Muscle layer of duodenum (tissue), 2 donors: ENCODE measurements around the gene BST1.

Experiments used
- H3K27ac ChIP-seq: one replicate; pipeline ENCODE4 v1.7.0; 2013; ENCODE audit warnings: mild to moderate bottlenecking, low read length
- H3K27me3 ChIP-seq: one replicate; pipeline ENCODE4 v1.7.0; 2013; ENCODE audit warnings: low read depth, mild to moderate bottlenecking, control low read depth, low read length
- H3K36me3 ChIP-seq, 2 donors: one replicate each; pipeline ENCODE4 v1.7.0; 2013; ENCODE audit warnings: low read length in 2 of 2, control low read depth in 1 of 2, mild to moderate bottlenecking in 1 of 2; ENCODE audit not compliant: insufficient read depth in 2 of 2, control insufficient read depth in 1 of 2
- H3K4me1 ChIP-seq, 2 donors: one replicate each; pipeline ENCODE4 v1.7.0; 2013; ENCODE audit warnings: low read length in 2 of 2, mild to moderate bottlenecking in 2 of 2, control low read depth in 1 of 2, moderate library complexity in 1 of 2; ENCODE audit not compliant: insufficient read depth in 2 of 2, control insufficient read depth in 1 of 2
- H3K4me3 ChIP-seq, 2 donors: one replicate each; pipeline ENCODE4 v1.7.0; 2013; ENCODE audit warnings: low read length in 2 of 2, low read depth in 1 of 2, mild to moderate bottlenecking in 1 of 2
- H3K9me3 ChIP-seq, 2 donors: one replicate each; pipeline ENCODE4 v1.7.0; 2013; ENCODE audit warnings: low read length in 2 of 2, control low read depth in 1 of 2, mild to moderate bottlenecking in 1 of 2; ENCODE audit not compliant: control insufficient read depth in 1 of 2
- donor health status: healthy.

The BST1 gene, protein sequence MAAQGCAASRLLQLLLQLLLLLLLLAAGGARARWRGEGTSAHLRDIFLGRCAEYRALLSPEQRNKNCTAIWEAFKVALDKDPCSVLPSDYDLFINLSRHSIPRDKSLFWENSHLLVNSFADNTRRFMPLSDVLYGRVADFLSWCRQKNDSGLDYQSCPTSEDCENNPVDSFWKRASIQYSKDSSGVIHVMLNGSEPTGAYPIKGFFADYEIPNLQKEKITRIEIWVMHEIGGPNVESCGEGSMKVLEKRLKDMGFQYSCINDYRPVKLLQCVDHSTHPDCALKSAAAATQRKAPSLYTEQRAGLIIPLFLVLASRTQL

GRCh38 chr4:15702941-15703403 lies at the start of gene BST1:
BST1 (plus strand) TSS chr4:15703065; CDS start chr4:15703145, 80 bp downstream.
- Histone ChIP-seq H3K27ac (no peak within 1 kb of the TSS), H3K4me1 (peaks cover 0 to 5% of the 10 kb centered on the region in 2 donors), H3K27me3 (no peaks in the 10 kb centered on the region), H3K4me3 (peak within 1 kb of the TSS; percentile 49 to 73), H3K36me3 (no peaks in the 10 kb centered on the region), H3K9me3 (no peaks in the 10 kb centered on the region)

- Histone ChIP-seq H3K27ac (peak overlapping the region; percentile 93), H3K4me3 (peak overlapping the region; percentile 85 to 87), H3K9me3 (no peaks in the 10 kb centered on the region), H3K36me3 (peaks cover 0 to 5% of the 10 kb centered on the region in 2 donors), H3K4me1 (peaks cover 26 to 42% of the 10 kb centered on the region in 2 donors), H3K27me3 (no peaks in the 10 kb centered on the region)
These were observed 49.4 kb upstream of the BST1 start for GRCh38 chr4:15653420-15653819.

DNA sequence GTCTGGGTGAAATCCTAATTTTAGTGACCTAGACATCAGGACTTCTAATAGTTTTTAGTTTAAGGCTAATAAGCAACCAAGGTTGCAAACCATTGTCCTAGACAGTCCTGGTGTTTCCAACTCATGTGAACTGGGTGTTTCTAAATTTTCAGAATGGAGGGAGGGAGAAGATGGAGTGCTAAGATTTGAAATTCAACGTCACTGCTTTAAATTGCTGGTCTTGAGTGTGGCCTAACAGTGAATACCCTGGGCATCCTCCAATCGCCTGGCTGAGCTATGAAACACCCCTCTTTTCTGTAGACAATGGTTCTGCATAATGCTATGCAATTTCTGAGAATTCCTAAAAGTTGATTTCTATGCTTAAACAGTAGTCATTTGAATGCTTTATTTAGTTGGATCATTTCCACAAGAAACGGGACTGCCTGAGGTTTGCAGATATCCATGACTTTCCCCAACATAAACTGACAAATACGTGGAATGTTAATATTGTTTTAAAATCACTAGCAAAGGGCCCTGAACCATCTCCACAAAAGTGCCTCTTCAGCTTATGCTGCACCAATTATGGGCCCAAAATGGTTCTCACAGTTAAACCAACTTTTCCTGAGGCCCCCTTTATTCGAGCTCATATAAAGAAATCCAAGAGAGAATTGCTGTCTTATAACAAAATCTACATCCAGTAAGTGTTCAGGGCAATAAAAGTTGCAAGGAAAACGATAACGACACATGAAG lies 48.8 kb upstream of the BST1 start:
- no peaks in the 10 kb centered on the region for H3K27me3 ChIP-seq
- peak overlapping the region; percentile 93 for H3K27ac ChIP-seq
- H3K4me1 ChIP-seq: peaks cover 23 to 37% of the 10 kb centered on the region in 2 donors
- H3K9me3 ChIP-seq: no peaks in the 10 kb centered on the region
- H3K36me3 ChIP-seq: peaks cover 0 to 5% of the 10 kb centered on the region in 2 donors
- peak overlapping the region; percentile 85 to 87 for H3K4me3 ChIP-seq

- Histone ChIP-seq H3K36me3 (peaks cover 0 to 5% of the 10 kb centered on the region in 2 donors), H3K27ac (peak overlapping the region; percentile 93), H3K9me3 (no peaks in the 10 kb centered on the region), H3K4me3 (peak overlapping the region; percentile 85 to 87), H3K4me1 (peaks cover 23 to 32% of the 10 kb centered on the region in 2 donors), H3K27me3 (no peaks in the 10 kb centered on the region)
These were observed 48.2 kb upstream of the BST1 start for GRCh38 chr4:15654593-15655222.

DNA sequence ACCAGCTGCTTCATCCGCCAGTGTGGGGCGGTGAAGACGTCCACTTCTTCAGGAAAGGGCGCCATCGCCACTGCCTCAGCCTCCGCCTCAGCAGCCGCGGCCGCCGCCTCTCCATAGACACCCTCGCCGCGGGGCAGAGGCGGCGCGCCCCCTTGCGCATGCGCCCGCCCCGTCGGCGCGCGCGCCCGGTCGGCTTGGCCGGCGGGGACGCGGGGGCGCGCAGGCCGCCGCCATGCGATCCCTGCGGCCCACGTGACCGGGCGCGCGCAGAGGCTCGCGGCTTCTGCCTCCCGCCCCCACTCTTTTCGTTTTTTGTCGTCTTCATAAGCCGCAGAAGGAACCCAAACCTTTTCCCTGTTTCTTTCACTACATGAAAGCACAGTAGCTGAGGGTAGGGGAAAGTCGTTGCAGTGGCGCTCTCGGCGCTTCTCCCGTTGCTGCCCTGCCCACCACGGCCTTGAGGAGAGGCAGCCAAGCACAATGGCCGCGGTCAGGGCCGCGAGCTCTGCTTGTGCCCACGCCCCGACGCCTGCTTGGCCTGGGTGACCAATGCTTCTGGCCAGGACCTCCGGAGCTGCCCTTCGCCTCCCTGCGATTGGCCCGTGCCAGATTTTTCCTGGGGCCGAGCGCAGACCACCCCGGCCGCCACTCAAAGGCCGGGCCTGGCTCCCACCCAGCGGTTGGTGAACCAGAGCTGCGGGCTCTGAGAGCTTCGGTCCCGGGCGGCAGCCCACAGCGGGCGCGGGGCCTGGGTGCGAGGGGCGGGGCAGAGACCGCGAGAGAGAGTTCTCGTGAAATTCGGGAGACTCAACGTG lies 47.4 kb upstream of the BST1 start, which contains the start of gene FBXL5:
FBXL5 (minus strand) TSS at position 135 of the 815 bp plus-strand sequence; CDS start at position 65, 70 bp downstream.
- H3K27me3 ChIP-seq: no peaks in the 10 kb centered on the region
- H3K4me3 ChIP-seq: peak within 1 kb of the TSS; percentile 85 to 87
- H3K36me3 ChIP-seq: peaks cover 0 to 5% of the 10 kb centered on the region in 2 donors
- H3K9me3 ChIP-seq: no peaks in the 10 kb centered on the region
- peaks cover 23 to 32% of the 10 kb centered on the region in 2 donors for H3K4me1 ChIP-seq
- peak within 1 kb of the TSS; percentile 96 for H3K27ac ChIP-seq

DNA sequence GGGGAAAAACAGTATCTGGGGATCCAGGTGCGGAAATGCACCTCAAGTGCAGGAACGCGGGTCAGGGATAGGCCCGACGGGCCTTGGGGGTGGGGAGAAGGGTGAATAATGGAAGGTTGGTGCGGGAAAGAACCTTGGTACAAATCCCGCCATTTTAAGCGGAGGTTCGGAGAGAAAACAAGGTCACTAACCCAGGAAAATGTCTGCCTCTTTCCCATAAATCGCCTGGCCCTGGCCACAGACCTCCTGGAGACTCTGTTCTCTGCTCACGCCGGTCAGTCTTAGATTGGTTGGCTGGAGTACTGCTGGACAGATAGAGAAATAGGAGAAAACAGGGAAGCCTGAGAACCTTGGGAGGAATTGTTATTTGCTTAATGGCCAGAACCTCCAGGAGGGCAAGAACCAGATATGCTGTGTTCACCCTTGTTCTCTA lies 46.8 kb upstream of the BST1 start:
- Histone ChIP-seq H3K4me1 (peaks cover 19 to 27% of the 10 kb centered on the region in 2 donors), H3K27ac (peak overlapping the region; percentile 96), H3K9me3 (no peaks in the 10 kb centered on the region), H3K36me3 (peaks cover 0 to 5% of the 10 kb centered on the region in 2 donors), H3K4me3 (peak overlapping the region; percentile 71 to 85), H3K27me3 (no peaks in the 10 kb centered on the region)

GRCh38 chr4:15657366-15657765 lies 45.5 kb upstream of the BST1 start:
- peaks cover 0 to 5% of the 10 kb centered on the region in 2 donors for H3K36me3 ChIP-seq
- H3K4me3 ChIP-seq: no peak overlapping the region
- H3K27ac ChIP-seq: no peak overlapping the region
- peaks cover 14% of the 10 kb centered on the region in 2 donors for H3K4me1 ChIP-seq
- no peaks in the 10 kb centered on the region for H3K9me3 ChIP-seq
- H3K27me3 ChIP-seq: no peaks in the 10 kb centered on the region

DNA sequence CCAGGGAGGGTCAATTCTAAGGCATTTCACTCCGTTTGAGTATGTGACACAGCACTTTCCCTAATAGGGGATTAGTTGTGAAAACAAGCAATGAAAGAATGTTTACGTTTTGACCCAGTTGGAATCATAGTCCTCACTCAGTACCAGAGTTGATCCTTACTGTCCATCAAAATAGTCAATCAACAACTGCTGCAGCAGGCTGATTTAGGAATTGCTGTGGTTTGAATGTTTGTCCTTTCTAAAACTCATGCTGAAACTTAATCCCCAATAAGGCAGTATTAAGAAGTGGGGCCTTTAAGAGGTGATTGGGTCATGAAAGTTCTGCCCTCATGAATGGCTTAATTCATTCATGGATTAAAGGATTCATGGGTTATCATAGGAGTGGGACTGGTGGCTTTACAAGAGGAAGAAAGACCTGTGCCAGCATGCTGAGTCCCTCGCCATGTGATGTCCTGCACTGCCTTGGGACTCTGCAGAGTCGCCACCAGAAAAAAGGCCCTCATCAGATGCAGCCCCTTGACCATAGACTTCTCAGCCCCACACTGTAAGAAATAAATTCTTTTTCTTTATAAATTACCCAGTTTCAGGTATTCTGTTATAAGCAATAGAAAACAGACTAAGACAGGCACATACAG lies 44.6 kb upstream of the BST1 start:
- H3K27ac ChIP-seq: no peak overlapping the region
- peaks cover 6 to 11% of the 10 kb centered on the region in 2 donors for H3K4me1 ChIP-seq

GRCh38 chr4:15658781-15659180 lies 44.1 kb upstream of the BST1 start:
- Histone ChIP-seq H3K27me3 (no peaks in the 10 kb centered on the region), H3K9me3 (no peaks in the 10 kb centered on the region), H3K36me3 (peaks cover 0 to 5% of the 10 kb centered on the region in 2 donors), H3K4me3 (no peak overlapping the region), H3K4me1 (peaks cover 1 to 7% of the 10 kb centered on the region in 2 donors), H3K27ac (no peak overlapping the region)

More for the DNA sequence above, 44.6 kb upstream of the BST1 start:
- H3K27me3 ChIP-seq: no peaks in the 10 kb centered on the region
- H3K36me3 ChIP-seq: peaks cover 0 to 5% of the 10 kb centered on the region in 2 donors
- no peak overlapping the region for H3K4me3 ChIP-seq
- no peaks in the 10 kb centered on the region for H3K9me3 ChIP-seq
